LNCAP (cell line): ENCODE measurements around the gene AFF1.

Source experiments
- TF ChIP-seq, protein P1 (sequence below): fragments of 450-650 bp; IDR thresholded peaks from 2 replicates; pipeline ENCODE4 v1.5.1; 2017; ENCODE audit warnings: mild to moderate bottlenecking

Gene AFF1

DNA sequence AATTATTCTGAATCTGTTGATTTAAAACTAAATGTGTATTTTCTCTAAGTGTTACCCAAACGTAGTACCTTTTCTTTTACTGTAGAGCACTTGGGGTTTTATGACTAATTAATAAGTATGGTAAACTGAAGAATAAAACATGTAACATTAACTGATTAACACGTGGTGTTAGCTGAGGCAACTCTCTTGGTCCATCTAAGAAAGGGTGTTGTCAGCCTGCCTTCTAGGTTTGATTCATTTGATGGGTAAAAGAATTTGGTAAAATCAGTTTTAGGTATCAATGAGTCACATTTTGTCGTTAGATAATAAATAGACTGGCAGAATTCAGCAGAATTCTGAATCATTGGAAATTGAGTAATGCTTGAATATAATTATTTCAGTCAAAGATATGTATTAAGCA is 99.7 kb downstream of the AFF1 start:
- TF ChIP-seq, protein P1, sequence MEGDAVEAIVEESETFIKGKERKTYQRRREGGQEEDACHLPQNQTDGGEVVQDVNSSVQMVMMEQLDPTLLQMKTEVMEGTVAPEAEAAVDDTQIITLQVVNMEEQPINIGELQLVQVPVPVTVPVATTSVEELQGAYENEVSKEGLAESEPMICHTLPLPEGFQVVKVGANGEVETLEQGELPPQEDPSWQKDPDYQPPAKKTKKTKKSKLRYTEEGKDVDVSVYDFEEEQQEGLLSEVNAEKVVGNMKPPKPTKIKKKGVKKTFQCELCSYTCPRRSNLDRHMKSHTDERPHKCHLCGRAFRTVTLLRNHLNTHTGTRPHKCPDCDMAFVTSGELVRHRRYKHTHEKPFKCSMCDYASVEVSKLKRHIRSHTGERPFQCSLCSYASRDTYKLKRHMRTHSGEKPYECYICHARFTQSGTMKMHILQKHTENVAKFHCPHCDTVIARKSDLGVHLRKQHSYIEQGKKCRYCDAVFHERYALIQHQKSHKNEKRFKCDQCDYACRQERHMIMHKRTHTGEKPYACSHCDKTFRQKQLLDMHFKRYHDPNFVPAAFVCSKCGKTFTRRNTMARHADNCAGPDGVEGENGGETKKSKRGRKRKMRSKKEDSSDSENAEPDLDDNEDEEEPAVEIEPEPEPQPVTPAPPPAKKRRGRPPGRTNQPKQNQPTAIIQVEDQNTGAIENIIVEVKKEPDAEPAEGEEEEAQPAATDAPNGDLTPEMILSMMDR: no peak

DNA sequence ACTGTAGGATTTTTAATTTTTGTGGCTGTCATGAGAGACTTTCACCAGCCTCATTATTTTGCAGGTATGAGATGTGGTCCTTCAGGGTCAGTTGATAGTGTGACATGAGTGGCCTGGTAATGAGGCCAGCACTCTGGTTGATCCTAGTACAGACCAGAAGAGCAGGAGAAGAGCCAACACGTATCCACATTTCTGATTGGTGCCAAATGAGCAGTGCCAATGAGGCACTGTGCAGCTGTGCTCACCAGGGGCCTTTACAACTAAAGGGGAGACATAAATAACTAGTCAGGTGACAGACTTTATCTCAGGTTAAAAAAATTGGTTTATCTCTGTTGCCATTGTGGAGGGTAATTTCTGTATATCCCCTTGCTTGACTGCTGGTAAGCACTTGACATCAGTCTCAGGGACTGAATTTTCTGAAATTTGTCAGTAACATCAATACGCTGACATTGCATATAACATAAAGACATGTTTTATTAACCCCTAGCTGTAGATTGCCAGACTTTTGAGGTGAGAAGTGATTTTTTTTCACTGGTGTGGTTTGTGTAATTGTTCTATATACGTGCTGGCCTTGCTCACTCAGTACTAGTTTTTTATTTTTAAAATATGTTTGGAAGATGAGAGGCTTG is 101.2 kb downstream of the AFF1 start:
- TF ChIP-seq, protein P1: no peak

DNA sequence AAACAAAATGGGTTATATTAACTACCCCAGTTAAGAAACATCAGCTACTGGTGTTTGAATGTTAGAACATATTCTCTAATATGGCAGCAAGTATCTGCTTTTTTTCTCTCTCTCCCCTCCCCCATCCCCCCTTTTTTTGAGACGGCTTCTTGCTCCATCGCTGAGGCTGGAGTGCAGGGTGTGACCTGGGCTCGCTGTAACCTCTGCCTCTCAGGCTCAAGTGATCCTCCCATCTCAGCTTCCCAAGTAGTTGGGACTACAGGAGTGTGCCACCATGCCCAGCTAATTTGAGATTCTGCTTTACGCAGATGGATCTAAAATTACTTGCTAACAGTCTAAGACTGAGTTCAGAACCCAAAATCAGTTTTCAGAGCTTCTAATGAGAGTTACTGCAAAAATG is 101.9 kb downstream of the AFF1 start:
- TF ChIP-seq, protein P1: no peak

DNA sequence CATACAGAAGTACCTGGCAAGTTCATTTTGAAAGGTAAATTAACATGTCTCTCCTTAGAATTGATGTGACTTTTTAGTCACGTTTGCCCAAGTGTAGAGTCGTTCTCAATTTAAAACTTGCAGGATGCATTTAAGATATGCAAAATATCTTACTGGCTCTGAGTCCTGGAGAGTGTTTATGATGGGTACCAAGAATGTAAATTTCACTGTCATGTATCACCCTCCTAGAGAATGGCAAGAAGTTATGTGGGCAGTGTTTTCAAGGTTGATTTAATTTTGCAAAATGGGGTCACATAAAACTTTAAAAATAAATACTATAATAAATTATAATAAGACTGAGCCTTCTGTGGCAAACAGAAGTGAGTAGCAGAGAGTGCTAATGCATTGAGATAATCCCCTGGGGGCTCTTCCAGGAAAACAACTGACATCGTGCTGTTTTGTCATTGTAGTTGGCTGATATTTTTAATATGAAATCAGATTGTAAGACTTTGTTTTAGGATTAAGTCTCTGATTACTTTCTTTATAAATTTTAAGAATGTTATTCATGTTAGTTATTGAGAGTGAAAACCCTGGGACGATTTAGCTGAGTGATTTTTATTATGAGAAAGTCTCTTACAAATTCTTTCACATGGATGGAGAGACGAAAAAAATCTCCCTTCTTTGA is 103.0 kb downstream of the AFF1 start:
- TF ChIP-seq, protein P1: no peak

DNA sequence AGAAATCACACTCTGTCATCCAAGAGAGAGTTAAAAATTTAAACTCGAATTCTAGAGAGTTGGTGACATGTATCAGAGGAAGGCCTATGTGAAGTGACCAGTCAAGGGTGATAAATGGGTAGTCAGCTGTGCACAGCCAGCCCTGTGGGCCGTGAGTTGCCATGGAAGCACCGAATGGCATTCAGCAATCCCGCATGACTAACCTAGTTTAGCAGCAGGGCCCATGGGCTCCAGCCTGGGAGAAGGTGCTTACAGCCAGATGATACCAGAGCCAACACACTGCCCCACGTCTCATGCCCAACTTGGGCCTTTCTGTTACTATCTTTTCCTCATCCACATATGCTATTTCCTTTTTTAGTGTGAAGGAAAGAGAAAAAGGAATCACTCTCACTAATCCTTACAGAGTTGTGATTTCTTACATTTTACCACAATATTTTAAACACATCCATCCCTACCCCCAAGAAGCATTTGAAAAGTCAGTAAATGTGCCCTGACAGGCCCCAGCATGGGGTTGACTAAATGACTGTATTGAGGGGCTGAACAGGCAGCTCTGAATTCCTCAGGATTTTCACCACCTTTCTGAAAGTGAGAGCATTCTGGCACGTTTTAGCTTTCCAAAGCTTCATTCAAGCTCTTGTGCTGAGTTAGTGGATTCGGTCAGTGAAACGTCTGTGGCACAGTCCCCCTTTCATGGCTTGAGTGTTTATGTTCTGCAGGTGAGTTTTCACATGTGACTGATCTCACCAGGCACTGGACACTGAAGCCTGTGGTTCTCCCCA is 104.2 kb downstream of the AFF1 start:
- TF ChIP-seq, protein P1: no peak

DNA sequence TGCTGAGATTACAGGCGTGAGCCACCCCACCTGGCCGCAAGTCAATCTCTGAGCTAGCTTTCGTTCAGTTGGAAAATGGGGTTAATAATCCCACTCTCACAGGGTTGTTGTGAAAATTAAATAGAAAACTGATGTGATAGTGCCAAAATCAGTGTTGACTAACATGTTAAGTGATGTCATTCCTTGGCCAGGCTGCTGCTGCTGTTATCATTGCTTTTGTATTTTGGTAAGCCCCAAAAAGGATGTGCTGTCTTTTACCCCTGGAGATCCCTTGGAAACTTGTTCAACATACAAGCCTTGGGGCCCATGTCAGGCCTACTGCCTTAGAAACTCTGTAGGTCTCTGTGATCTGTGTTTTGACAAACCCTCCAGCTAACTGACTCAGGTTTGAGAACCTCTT is 106.3 kb downstream of the AFF1 start:
- TF ChIP-seq, protein P1: no peak

DNA sequence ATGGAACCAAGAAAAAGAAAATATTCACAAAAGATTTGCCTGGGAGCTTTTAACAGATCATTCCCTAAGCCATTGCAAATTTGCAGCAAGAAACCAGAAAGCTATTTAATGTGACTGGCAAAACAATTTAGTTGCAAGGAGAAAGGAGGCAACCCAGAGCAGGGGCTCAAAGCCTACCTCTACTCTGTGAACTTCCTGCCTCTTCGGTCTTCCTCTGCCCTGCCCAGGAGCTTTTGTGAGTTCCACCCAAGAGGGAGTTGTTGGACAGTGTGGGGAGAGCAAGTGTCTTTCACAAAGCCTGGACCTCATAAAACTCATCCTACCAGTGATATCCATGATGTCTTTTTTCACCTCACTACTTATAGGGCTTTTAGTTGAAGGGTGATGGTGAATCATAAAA is 107.4 kb downstream of the AFF1 start:
- TF ChIP-seq, protein P1: no peak
